ENCODE data around the gene OOEP. TPM values are rescaled to one million over a fixed set of nuclear protein-coding genes. Genes with fewer than 3 reads are reported as not detected.

OOEP gene
- total and polyA plus RNA-seq, 2 donors (not counting 1 experiment from before 2014, with no cell fraction given) = 0.70 TPM; not detected in 1

DNA sequence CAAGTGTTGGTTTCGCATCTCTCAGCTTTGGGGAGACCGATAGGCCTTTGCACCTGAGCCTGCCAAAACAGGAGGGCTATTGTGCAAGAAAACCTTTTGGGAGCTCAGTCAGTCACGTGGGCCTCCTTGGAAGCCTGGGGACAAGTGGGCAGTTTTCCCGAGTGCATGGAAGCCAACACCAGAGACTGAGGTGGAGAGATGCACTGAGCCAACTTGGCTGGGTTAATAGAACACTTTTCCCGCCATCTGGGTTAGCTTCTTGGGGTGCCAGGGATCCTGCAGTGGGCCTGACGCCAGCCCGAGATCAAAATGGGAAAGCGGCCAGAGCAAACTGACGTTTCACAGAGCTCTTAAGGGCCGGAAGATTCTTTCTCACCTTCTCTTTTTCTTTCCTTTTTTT lies 2.8 kb upstream of the OOEP start:
- Histone ChIP-seq H3K27me3 (replicated peaks in 1 of 4; ENCODE audit: control extremely low read depth in 1 of 4, control insufficient read depth in 3 of 4, insufficient read depth in 4 of 4, low read length in 3 of 4) (no peaks in the 10 kb centered on the region), H3K79me2 (ENCODE audit: control insufficient read depth, insufficient read depth, low read length) (no peaks in the 10 kb centered on the region), H3K9ac (ENCODE audit: low read length) (no peak overlapping the region), H3K9me3 (ENCODE audit: control extremely low read depth in 1 of 3, control insufficient read depth in 2 of 3, insufficient read depth in 1 of 3, low read length in 2 of 3) (peaks cover 0 to 31% (median 10%) of the 10 kb centered on the region in 3 donors), H3K4me3 (ENCODE audit: control extremely low read depth in 1 of 5, extremely low read depth in 1 of 5, insufficient read depth in 1 of 5, low read depth in 2 of 5, low read length in 4 of 5) (no peak overlapping the region), H3K4me2 (replicated peaks; ENCODE audit: low read depth, low read length, poor library complexity, severe bottlenecking) (no peak overlapping the region), H2AFZ (ENCODE audit: insufficient read depth, low read depth, low read length, poor library complexity, severe bottlenecking) (no peak overlapping the region), H4K20me1 (ENCODE audit: control insufficient read depth, insufficient read depth, low read length, poor library complexity, severe bottlenecking) (no peaks in the 10 kb centered on the region), H3K4me1 (ENCODE audit: control insufficient read depth in 2 of 2, insufficient read depth in 2 of 2, low read length in 2 of 2) (no peaks in the 10 kb centered on the region), H3K36me3 (replicated peaks in 1 of 2; ENCODE audit: control extremely low read depth in 1 of 2, control insufficient read depth in 1 of 2, extremely low read depth in 1 of 2, insufficient read depth in 2 of 2, low read length in 1 of 2) (no peaks in the 10 kb centered on the region), H3K27ac (ENCODE audit: low read length in 2 of 2) (no peak overlapping the region)
- ATAC-seq (ENCODE audit: low read depth) = no peak
- POLR2A ChIA-PET = no interaction called here
- DNase-seq = no peak
- Mint-ChIP-seq H3K27ac (no peak overlapping the region), H3K4me1 (peaks cover 6% of the 10 kb centered on the region), H3K4me3 (no peak overlapping the region), H3K27me3 (no peaks in the 10 kb centered on the region), H3K9me3 (ENCODE audit: insufficient read depth) (no peaks in the 10 kb centered on the region)
- TF ChIP-seq EZH2 (IDR thresholded peaks at IDR 0.05; ENCODE audit: borderline replicate concordance, insufficient read depth, low read depth, low read length, poor library complexity, severe bottlenecking) = no peak
- TF ChIP-seq, protein P1, sequence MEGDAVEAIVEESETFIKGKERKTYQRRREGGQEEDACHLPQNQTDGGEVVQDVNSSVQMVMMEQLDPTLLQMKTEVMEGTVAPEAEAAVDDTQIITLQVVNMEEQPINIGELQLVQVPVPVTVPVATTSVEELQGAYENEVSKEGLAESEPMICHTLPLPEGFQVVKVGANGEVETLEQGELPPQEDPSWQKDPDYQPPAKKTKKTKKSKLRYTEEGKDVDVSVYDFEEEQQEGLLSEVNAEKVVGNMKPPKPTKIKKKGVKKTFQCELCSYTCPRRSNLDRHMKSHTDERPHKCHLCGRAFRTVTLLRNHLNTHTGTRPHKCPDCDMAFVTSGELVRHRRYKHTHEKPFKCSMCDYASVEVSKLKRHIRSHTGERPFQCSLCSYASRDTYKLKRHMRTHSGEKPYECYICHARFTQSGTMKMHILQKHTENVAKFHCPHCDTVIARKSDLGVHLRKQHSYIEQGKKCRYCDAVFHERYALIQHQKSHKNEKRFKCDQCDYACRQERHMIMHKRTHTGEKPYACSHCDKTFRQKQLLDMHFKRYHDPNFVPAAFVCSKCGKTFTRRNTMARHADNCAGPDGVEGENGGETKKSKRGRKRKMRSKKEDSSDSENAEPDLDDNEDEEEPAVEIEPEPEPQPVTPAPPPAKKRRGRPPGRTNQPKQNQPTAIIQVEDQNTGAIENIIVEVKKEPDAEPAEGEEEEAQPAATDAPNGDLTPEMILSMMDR (IDR thresholded peaks at IDR 0.05) = no peak
- 92% methylated on average over 10 of the region's 10 CpGs for WGBS (ENCODE audit: insufficient coverage)
- intact Hi-C loops (cut with micrococcal nuclease) = no loop called here
- CTCF ChIA-PET = interaction anchor here (0.7 kb wide), 1 partner anchor 280 kb away, joined by 3 read pairs; no protein-coding TSS in a partner anchor

- ATAC-seq (ENCODE audit: low read depth) = no peak
- H3K27ac Mint-ChIP-seq = no peak overlapping the region
- no peak overlapping the region for H3K27ac ChIP-seq (ENCODE audit: low read length in 2 of 2)
- H4K20me1 ChIP-seq (ENCODE audit: control insufficient read depth, insufficient read depth, low read length, poor library complexity, severe bottlenecking) = no peaks in the 10 kb centered on the region
- H3K9ac ChIP-seq (ENCODE audit: low read length) = no peak overlapping the region
- H3K36me3 ChIP-seq (replicated peaks in 1 of 2; ENCODE audit: control extremely low read depth in 1 of 2, control insufficient read depth in 1 of 2, extremely low read depth in 1 of 2, insufficient read depth in 2 of 2, low read length in 1 of 2) = no peaks in the 10 kb centered on the region
- H3K4me1 Mint-ChIP-seq = peaks cover 2% of the 10 kb centered on the region
- intact Hi-C loops (cut with micrococcal nuclease) = no loop called here
- H3K4me3 ChIP-seq (ENCODE audit: control extremely low read depth in 1 of 5, extremely low read depth in 1 of 5, insufficient read depth in 1 of 5, low read depth in 2 of 5, low read length in 4 of 5) = no peak overlapping the region
- ChIA-PET CTCF (no interaction called here), POLR2A (no interaction called here)
- H3K79me2 ChIP-seq (ENCODE audit: control insufficient read depth, insufficient read depth, low read length) = no peaks in the 10 kb centered on the region
- DNase-seq = no peak
- WGBS (ENCODE audit: insufficient coverage) = 100% methylated on average over 1 of the region's 4 CpGs
- no peak overlapping the region for H3K4me2 ChIP-seq (replicated peaks; ENCODE audit: low read depth, low read length, poor library complexity, severe bottlenecking)
- no peak overlapping the region for H3K4me3 Mint-ChIP-seq
- H3K4me1 ChIP-seq (ENCODE audit: control insufficient read depth in 2 of 2, insufficient read depth in 2 of 2, low read length in 2 of 2) = no peaks in the 10 kb centered on the region
- TF ChIP-seq EZH2 (IDR thresholded peaks at IDR 0.05; ENCODE audit: borderline replicate concordance, insufficient read depth, low read depth, low read length, poor library complexity, severe bottlenecking) = no peak
- TF ChIP-seq, protein P1 (IDR thresholded peaks at IDR 0.05) = no peak
- no peaks in the 10 kb centered on the region for H3K9me3 Mint-ChIP-seq (ENCODE audit: insufficient read depth)
- H3K27me3 ChIP-seq (replicated peaks in 1 of 4; ENCODE audit: control extremely low read depth in 1 of 4, control insufficient read depth in 3 of 4, insufficient read depth in 4 of 4, low read length in 3 of 4) = no peaks in the 10 kb centered on the region
- no peaks in the 10 kb centered on the region for H3K27me3 Mint-ChIP-seq
- H3K9me3 ChIP-seq (ENCODE audit: control extremely low read depth in 1 of 3, control insufficient read depth in 2 of 3, insufficient read depth in 1 of 3, low read length in 2 of 3) = peaks cover 0 to 31% (median 10%) of the 10 kb centered on the region in 3 donors
- no peak overlapping the region for H2AFZ ChIP-seq (ENCODE audit: insufficient read depth, low read depth, low read length, poor library complexity, severe bottlenecking)
Measured at GRCh38 chr6:73371984-73372383, 2.3 kb upstream of the OOEP start.
